Renal cortical epithelial cell (primary cell): ENCODE measurements around the gene DAPK1. TPM values are rescaled to one million over a fixed set of nuclear protein-coding genes. Genes with fewer than 3 reads are reported as not detected.
"Not testable (repeated sequence)": the region's sequence is repeated elsewhere in the genome, so short reads cannot be mapped to it uniquely, and the experiment has no call there.

ENCODE experiments used
- DNase-seq: peaks from one replicate; pipeline ENCODE4 v3.0.0-alpha.2; 2011; ENCODE audit warnings: low read depth
- total RNA-seq: library from RNA; depleted of rRNA; stranded (reverse); fragments of >200 nt; gene quantifications from 2 replicates; pipeline ENCODE4 v1.2.3, GENCODE V29; 2014

Gene DAPK1
- total RNA-seq, 1 donor from 2014 or later: 263 TPM

DNA sequence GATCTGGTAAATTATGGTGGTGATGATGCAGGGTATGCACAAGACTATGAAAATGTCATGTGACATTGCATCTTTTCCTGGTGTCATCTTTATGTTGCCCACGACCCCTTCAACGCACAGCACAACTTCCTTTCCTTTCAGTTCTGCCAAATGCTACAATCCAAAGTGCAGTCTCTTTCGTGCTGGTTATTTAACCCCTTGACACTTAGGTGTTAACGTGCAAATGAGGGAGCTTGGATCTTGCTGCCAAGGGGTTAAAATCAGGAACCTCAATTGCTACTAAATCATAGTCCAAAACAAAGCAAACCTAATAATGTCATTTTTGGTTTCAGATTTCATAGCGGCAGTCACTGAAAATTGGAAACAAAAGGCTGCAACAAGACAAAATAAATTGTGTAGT is 244.2 kb downstream of the DAPK1 start:
- no peak for DNase-seq

DNA sequence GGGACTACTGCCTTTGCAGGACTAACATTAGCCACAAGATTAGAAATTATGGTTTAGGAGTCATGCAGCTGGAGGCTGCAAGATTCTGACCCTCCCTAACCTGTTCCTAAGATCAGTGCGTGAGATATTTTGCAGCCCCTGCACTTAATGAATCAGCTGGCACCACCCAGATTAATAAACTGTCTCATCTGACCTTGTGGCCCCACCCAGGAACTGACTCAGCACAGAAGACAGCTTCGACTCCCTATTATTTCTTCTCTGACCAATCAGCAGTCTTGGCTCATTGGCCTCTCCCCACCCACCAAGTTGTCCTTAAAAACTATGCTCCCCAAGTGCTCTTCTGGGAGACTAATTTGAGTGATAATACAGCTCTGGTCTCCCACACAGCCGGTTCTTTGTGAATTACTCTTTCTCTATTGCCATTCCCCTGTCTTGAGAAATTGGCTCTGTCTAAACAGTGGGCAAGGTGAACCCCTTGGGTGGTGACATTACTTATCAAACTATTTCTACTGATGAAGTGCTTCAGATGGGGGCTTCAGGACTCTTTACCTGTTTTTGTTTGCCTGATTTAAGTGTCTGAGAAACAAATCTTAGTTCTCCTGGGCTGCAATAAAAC is 245.3 kb downstream of the DAPK1 start:
- DNase-seq: no peak

DNA sequence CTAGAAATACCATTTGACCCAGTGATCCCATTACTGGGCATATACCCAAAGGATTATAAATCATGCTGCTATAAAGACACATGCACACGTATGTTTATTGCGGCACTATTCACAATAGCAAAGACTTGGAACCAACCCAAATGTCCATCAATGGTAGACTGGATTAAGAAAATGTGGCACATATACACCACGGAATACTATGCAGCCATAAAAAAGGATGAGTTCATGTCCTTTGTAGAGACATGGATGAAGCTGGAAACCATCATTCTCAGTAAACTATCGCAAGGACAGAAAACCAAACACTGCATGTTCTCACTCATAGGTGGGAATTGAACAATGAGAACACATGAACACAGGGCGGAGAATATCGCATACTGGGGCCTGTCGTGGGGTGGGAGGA is 246.6 kb downstream of the DAPK1 start:
- DNase-seq: not testable (repeated sequence)

DNA sequence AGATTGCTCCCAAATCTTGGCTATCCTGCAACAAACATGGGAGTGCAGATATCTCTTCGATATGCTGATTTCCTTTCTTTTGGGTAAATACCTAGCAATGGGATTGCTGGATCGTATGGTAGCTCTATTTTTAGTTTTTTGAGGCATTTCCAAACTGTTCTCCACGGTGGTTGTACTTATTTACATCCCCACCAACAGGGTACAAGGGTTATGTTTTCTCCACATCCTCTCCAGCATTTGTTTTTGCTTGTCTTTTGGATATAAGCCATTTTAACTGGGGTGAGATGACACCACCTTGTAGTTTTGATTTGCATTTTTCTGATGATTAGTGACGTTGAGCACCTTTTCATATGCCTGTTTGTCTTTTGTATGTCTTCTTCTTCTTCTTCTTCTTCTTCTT is 248.5 kb downstream of the DAPK1 start:
- DNase-seq: no peak

DNA sequence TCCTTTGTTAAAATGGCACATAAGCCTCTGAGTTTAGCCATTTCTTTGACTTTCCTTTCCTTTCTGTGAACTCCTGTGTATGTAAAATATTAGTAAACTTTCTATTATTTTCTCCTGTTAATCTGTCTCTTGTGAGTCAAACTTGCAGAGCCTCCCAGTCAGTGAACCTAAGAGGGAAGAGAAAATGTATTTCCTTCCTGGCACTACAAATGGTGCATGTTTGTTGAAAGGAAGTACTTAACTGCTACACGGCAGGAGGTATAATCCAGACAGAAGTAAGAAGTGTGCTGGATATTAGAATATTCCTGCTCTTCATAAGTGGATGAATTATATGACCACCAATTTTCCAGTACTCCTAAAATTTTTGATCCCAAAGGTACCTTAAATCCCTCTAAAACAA is 251.2 kb downstream of the DAPK1 start:
- peak; percentile 30 for DNase-seq

DNA sequence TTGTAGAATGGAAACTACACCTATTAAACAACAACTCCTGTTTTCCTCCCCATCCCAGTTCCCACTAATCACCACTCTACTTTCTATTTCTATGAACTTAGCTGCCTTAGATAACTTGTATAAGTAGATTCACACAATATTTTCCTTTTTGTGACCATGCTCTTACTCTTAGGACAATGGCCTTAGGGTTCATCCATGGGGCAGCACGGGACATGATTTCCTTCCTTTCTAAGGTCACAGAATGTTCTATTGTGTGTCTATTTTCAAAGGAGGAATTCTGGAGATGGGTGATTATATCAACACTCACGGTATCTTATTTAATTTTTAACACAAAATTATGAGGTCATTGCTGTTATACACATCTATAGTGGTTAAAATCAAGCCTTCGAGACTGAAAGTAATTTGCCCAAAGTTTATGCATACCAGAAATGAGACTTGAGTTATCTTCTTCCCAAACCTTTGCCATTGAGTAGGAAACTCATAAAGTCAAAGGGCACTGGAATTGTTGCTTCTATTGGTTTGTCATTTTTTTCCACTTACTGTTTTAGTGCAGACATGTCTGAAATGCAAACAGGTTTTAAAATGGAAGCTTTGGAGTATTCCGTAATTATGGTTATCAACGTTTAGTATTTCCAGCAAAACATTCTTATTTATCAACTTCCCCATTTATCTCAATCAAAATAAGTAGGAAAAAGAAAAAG is 251.8 kb downstream of the DAPK1 start:
- DNase-seq: no peak

DNA sequence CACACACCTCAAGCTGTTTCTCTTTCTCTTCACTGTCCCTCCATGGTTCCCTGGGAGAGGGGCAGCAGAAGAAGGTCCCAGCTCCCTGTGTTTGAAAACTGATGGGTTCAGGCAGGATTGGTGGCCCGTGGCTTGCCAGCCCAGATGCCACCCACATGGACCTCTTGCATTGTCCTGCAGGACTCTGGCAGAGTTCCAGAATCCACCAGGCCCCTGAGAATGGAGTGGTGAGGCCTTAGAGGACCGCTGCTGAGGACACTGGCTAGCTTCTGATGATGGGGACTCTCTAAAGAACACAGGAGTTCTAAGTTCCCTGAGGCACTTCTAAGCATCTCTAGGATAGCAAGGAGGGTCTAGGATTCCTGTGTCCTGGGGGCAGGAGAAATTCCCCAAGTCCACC is 253.1 kb downstream of the DAPK1 start:
- no peak for DNase-seq

DNA sequence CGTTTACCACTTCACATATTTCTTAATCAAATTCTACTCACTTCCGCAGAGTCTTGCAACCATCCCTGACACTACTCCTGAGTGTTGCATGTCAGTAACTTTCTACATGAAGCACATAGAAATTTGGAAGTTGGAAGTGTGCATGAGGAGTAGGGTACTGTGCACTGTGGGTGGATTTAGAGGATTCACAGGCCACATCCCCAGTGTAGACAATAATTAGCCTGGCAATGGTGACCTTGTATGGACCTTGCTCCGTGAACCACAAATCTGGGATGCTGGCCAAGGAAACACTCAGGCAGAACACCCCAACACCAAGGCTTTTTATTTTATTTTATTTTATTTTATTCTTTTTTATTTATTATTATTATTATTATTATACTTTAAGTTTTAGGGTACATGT is 253.8 kb downstream of the DAPK1 start:
- DNase-seq: peak; percentile 84

DNA sequence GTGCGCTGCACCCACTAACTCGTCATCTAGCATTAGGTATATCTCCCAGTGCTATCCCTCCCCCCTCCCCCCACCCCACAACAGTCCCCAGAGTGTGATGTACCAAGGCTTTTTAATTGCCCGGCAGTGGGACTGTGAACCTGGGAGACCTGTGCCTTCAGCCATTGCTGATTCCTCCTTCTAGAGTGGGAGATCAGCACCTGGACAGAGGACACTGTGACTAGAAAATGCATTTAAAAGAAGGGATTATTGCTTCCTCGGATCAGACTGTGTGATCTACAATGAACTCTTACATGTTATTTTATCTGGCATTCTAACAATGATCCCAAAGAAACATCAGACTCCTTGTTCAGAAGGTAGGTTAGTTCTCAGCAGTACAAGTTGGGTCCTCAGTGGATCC is 254.2 kb downstream of the DAPK1 start:
- peak; percentile 73 for DNase-seq

DNA sequence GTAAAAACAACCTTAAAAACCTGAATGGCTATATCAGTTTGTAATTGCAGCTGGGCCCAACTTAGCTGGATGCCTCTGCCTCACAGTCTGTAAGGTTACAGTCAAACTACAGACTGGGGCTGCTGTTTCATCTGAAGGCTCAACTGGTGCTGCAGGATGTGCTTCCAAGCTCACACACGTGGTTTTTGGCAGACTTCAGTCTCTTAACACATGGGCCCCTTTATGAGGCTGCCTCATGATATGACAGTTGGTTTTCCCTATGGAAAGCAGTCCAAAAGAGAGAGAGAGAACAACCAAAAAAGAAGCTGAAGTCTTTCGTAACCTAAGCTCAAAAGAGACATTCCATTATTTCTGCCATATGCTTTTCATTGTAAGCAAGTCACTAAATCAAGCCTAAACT is 255.6 kb downstream of the DAPK1 start:
- no peak for DNase-seq

Other genes with a start within 250 kb of the DAPK1 start
- gene CTSL, start 228.3 kb downstream of the DAPK1 start, total RNA-seq: 79.2 and 157 TPM in 2 replicates